Left ventricle myocardium inferior (tissue), 1 donor: ENCODE results near the gene CFAP45. TPM values are rescaled to one million over a fixed set of nuclear protein-coding genes. Genes with fewer than 3 reads are reported as not detected.

Source experiments
- DNase-seq: peaks from one replicate; pipeline ENCODE4 v3.0.0-alpha.2; 2020
- H3K27ac ChIP-seq: fragments of 200-600 bp; replicated peaks from 2 replicates; pipeline ENCODE4 v1.8.0; 2021
- H3K27me3 ChIP-seq: fragments of 200-600 bp; 2 replicates; pipeline ENCODE4 v1.8.0; 2021; ENCODE audit warnings: low read depth
- H3K36me3 ChIP-seq: fragments of 200-600 bp; 2 replicates; pipeline ENCODE4 v1.8.0; 2021
- H3K4me1 ChIP-seq: fragments of 200-600 bp; 2 replicates; pipeline ENCODE4 v1.8.0; 2021
- H3K4me3 ChIP-seq: fragments of 200-600 bp; 2 replicates; pipeline ENCODE4 v1.8.0; 2021; ENCODE audit warnings: mild to moderate bottlenecking, moderate library complexity
- H3K9me3 ChIP-seq: fragments of 200-600 bp; replicated peaks from 2 replicates; pipeline ENCODE4 v1.8.0; 2021
- intact Hi-C: fragments of 100-400 bp; cut with micrococcal nuclease; formaldehyde crosslinking; loops from one replicate; pipeline ENCODE4 v1.11.0; 2022
- total RNA-seq: library from RNA; stranded (reverse); fragmentation: NEBNext Ultra II Directional; extraction: Animal tissue kit (Norgen Biotek cat#: 25700); gene quantifications from one replicate; pipeline ENCODE4 v1.2.1, GENCODE V29; 2021
- TF ChIP-seq, protein P1 (sequence below): fragments of 200-600 bp; IDR thresholded peaks from 2 replicates; pipeline ENCODE4 v1.8.0; 2021; ENCODE audit warnings: antibody characterized with exemption, mild to moderate bottlenecking, borderline replicate concordance
- donor health status: DM: no; HTN: yes; CAD: no; lungs with severe emphysema.

Gene CFAP45
- total RNA-seq, 1 donor from 2014 or later: 1.1 TPM

DNA sequence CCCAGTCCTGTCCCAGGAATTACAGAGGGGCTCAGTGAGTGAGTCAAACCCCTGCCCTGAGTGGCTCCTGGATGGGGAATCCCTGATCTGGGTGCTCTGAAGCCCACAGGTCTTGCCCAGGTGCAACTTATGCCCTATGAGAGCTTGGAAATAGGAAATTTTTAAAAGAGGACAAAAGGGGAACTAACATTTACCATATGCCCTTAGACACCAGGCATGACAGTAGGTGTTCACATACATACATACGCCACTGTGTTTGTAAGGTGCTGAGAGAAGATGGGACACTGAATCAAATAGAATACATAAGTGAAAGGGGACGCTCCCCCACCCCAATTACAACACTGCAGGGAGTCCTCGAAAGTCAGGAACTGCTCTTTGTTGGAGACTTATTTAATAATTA is 1.4 kb downstream of the CFAP45 start:
- Histone ChIP-seq H3K27ac (no peak overlapping the region), H3K27me3 (no peaks in the 10 kb centered on the region), H3K9me3 (peaks cover 2% of the 10 kb centered on the region), H3K36me3 (no peaks in the 10 kb centered on the region), H3K4me1 (peaks cover 37% of the 10 kb centered on the region), H3K4me3 (no peak overlapping the region)
- intact Hi-C loops: no loop called here
- no peak for DNase-seq
- TF ChIP-seq, protein P1, sequence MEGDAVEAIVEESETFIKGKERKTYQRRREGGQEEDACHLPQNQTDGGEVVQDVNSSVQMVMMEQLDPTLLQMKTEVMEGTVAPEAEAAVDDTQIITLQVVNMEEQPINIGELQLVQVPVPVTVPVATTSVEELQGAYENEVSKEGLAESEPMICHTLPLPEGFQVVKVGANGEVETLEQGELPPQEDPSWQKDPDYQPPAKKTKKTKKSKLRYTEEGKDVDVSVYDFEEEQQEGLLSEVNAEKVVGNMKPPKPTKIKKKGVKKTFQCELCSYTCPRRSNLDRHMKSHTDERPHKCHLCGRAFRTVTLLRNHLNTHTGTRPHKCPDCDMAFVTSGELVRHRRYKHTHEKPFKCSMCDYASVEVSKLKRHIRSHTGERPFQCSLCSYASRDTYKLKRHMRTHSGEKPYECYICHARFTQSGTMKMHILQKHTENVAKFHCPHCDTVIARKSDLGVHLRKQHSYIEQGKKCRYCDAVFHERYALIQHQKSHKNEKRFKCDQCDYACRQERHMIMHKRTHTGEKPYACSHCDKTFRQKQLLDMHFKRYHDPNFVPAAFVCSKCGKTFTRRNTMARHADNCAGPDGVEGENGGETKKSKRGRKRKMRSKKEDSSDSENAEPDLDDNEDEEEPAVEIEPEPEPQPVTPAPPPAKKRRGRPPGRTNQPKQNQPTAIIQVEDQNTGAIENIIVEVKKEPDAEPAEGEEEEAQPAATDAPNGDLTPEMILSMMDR: no peak

DNA sequence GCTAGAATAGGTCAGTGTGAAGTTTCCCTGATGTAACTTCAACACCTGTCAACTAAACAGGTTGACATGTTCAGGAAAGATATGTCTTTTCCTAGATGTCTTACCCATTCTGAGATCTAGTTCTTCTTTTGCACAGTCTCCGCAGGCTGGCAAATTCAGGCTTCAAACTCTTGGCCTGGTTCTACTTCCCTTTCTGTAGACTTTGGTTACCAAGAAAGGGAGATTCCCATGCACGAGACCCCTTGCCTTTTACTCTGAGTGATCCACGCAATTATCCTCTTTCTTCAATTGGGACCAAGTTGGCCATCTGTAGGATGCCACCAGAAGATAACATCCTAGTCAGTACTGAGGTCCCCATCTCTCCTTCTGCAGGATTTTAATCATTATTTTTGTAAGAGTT is 2.0 kb downstream of the CFAP45 start:
- intact Hi-C loops: no loop called here

DNA sequence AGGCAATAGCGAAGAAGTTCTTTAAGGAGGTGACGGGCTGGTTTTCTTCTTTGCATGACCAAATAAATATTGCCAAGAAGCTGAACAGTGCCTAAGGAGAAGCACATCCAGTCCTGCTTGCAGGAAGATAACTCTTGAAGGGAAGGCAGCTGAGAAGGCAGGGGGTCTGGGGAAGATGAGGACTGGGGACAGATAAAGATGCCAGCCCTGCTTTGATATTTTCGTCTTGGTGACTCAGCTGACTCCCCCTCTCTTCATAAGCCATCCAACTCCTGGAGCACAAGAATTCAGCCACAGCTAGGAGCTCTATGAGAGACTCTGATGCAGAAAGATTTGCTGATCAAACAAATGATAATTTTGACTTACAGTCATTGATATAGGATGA is 3.4 kb downstream of the CFAP45 start:
- H3K9me3 ChIP-seq: no peaks in the 10 kb centered on the region
- TF ChIP-seq, protein P1: no peak
- intact Hi-C loops: no loop called here
- H3K4me3 ChIP-seq: no peak overlapping the region
- H3K4me1 ChIP-seq: peaks cover 39% of the 10 kb centered on the region
- H3K27me3 ChIP-seq: no peaks in the 10 kb centered on the region
- DNase-seq: no peak
- H3K36me3 ChIP-seq: no peaks in the 10 kb centered on the region
- peak overlapping the region; percentile 51 for H3K27ac ChIP-seq

More for the DNA sequence above, 2.0 kb downstream of the CFAP45 start:
- no peak overlapping the region for H3K4me3 ChIP-seq
- TF ChIP-seq, protein P1: no peak
- no peak overlapping the region for H3K27ac ChIP-seq
- DNase-seq: no peak
- H3K4me1 ChIP-seq: peaks cover 37% of the 10 kb centered on the region
- no peaks in the 10 kb centered on the region for H3K27me3 ChIP-seq
- H3K36me3 ChIP-seq: no peaks in the 10 kb centered on the region
- no peaks in the 10 kb centered on the region for H3K9me3 ChIP-seq

DNA sequence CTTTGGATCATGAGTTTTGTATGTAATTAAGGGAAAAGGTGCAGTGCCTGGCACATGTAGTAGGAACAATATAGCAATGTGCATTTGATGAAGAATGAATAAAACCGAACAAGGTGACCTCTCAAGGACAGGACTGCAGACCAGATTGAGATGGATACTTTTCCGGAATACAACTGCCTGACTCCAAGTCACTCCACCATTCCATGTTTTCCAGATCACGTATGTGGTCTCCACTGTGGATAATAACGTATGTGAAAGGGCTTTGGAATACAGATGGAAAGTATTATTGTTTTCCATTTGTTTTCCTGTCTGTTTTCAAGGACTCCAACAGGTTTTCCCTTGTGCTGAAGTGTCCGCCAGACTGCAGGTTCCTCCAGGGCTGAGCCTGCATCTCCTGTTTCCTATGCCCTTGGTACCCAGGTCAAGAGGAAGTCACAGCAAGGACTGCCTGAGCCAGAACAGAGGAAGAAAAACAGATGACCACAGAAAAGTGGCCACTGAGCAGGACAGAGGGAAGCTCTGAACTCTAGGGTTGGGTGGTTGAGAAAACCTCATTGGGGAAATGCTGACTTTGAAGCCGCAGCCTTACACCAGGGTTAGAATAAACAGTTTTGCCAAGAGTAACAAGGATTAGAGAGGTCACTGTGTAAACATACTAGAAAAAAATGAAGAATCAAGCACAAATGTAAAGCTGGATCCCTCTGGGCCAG is 4.0 kb downstream of the CFAP45 start:
- no peak overlapping the region for H3K4me3 ChIP-seq
- H3K27ac ChIP-seq: peak overlapping the region; percentile 51
- TF ChIP-seq, protein P1: no peak
- no peaks in the 10 kb centered on the region for H3K36me3 ChIP-seq
- H3K9me3 ChIP-seq: no peaks in the 10 kb centered on the region
- peaks cover 41% of the 10 kb centered on the region for H3K4me1 ChIP-seq
- intact Hi-C loops: no loop called here
- DNase-seq: no peak
- no peaks in the 10 kb centered on the region for H3K27me3 ChIP-seq

DNA sequence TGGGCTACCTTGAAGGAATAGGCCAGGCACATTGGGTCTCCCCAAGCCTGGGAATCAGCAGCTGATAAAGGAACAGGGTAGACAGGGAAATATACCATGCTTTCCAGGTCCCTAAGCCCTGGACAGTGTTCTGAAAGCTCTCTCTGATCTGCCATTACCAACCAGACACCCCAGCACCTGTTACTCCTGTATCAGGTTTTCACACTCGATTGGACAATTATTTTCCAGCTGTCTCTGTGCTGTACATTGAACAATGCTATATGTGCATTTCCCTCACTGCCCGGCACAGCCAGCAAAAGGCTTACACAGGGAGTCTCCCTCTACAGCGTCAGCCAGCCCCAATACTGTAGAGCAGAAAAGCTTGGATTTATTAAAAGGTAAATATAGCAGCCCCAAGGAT is 4.7 kb downstream of the CFAP45 start:
- H3K27ac ChIP-seq: no peak overlapping the region
- H3K4me3 ChIP-seq: no peak overlapping the region
- no peaks in the 10 kb centered on the region for H3K36me3 ChIP-seq
- no peaks in the 10 kb centered on the region for H3K9me3 ChIP-seq
- H3K4me1 ChIP-seq: peaks cover 41% of the 10 kb centered on the region
- TF ChIP-seq, protein P1: no peak
- no peak for DNase-seq
- H3K27me3 ChIP-seq: no peaks in the 10 kb centered on the region
- intact Hi-C loops: no loop called here
